ENCODE data around the gene TMEM200C. TPM values are rescaled to one million over a fixed set of nuclear protein-coding genes. Genes with fewer than 3 reads are reported as not detected.
"Not testable (repeated sequence)": the region's sequence is repeated elsewhere in the genome, so short reads cannot be mapped to it uniquely, and the experiment has no call there.

The TMEM200C gene
- total RNA-seq, 6 experiments from 2014 or later = 0.19 to 1.6 (median 1.1) TPM

GRCh38 chr18:5872886-5873285 lies 22.4 kb downstream of the TMEM200C start:
- H3K4me3 ChIP-seq = no peak overlapping the region
- ATAC-seq (no peak), DNase-seq (no peak)
- intact Hi-C loops (cut with DNase I) = loop anchor here (10.0 kb wide), 2 partner anchors 612 to 642 kb away; no protein-coding TSS in a partner anchor
- H3K9me3 ChIP-seq = no peaks in the 10 kb centered on the region
- no peak for TF ChIP-seq POLR2A (IDR thresholded peaks at IDR 0.05)
- TF ChIP-seq, protein P1, sequence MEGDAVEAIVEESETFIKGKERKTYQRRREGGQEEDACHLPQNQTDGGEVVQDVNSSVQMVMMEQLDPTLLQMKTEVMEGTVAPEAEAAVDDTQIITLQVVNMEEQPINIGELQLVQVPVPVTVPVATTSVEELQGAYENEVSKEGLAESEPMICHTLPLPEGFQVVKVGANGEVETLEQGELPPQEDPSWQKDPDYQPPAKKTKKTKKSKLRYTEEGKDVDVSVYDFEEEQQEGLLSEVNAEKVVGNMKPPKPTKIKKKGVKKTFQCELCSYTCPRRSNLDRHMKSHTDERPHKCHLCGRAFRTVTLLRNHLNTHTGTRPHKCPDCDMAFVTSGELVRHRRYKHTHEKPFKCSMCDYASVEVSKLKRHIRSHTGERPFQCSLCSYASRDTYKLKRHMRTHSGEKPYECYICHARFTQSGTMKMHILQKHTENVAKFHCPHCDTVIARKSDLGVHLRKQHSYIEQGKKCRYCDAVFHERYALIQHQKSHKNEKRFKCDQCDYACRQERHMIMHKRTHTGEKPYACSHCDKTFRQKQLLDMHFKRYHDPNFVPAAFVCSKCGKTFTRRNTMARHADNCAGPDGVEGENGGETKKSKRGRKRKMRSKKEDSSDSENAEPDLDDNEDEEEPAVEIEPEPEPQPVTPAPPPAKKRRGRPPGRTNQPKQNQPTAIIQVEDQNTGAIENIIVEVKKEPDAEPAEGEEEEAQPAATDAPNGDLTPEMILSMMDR (IDR thresholded peaks at IDR 0.05) = no peak
- H3K27me3 ChIP-seq = no peaks in the 10 kb centered on the region
- H3K36me3 ChIP-seq = no peaks in the 10 kb centered on the region
- no peak overlapping the region for H3K27ac ChIP-seq
- H3K4me1 ChIP-seq = no peaks in the 10 kb centered on the region
- 67% methylated on average over 3 of the region's 3 CpGs for WGBS (ENCODE audit: insufficient coverage, low coverage, low lambda C conversion rate, missing lambda C conversion rate)

DNA sequence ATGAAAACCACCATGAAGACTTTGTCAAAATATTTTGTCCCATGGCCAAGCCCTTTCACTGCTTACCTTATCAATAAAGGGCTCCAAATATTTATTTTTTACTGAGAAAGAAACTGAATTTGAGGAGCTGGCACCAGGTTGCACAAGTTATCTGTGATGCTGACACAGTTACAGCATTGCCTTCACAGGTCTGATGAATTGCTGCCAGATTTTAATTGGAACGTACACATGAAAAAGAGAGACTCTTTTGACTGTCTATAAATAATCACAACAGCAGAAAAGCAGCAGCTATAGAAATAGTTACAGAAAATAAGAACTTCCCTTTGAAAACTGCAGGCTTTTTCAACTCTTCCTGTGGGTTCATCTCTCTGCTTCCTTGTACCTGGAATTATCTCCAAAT lies 23.9 kb downstream of the TMEM200C start:
- no peak overlapping the region for H3K4me3 ChIP-seq
- H3K36me3 ChIP-seq = no peaks in the 10 kb centered on the region
- DNase-seq (no peak), ATAC-seq (no peak)
- TF ChIP-seq POLR2A (IDR thresholded peaks at IDR 0.05) = no peak
- intact Hi-C loops (cut with DNase I) = loop anchor here (10.0 kb wide), 2 partner anchors 613 to 643 kb away; no protein-coding TSS in a partner anchor
- no peak overlapping the region for H3K27ac ChIP-seq
- 25% methylated on average over 1 of the region's 1 CpG for WGBS (ENCODE audit: insufficient coverage, low coverage, low lambda C conversion rate, missing lambda C conversion rate)
- H3K27me3 ChIP-seq = no peaks in the 10 kb centered on the region
- H3K4me1 ChIP-seq = no peaks in the 10 kb centered on the region
- H3K9me3 ChIP-seq = no peaks in the 10 kb centered on the region

- TF ChIP-seq, protein P1 (IDR thresholded peaks at IDR 0.05) = peak; percentile 83 to 86 (median 84)
- TF ChIP-seq POLR2A (IDR thresholded peaks at IDR 0.05) = no peak
- Histone ChIP-seq H3K4me3 (no peak overlapping the region), H3K27ac (no peak overlapping the region), H3K9me3 (no peaks in the 10 kb centered on the region), H3K36me3 (no peaks in the 10 kb centered on the region), H3K4me1 (no peaks in the 10 kb centered on the region), H3K27me3 (no peaks in the 10 kb centered on the region)
- ATAC-seq (peak; percentile 96 to 99 (median 98)), DNase-seq (peak; percentile 51 to 74 (median 57))
- 45% methylated on average over 13 of the region's 13 CpGs for WGBS (ENCODE audit: insufficient coverage, low coverage, low lambda C conversion rate, missing lambda C conversion rate)
- intact Hi-C loops (cut with DNase I) = no loop called here
These were observed 27.0 kb downstream of the TMEM200C start for GRCh38 chr18:5868218-5868854.

DNA sequence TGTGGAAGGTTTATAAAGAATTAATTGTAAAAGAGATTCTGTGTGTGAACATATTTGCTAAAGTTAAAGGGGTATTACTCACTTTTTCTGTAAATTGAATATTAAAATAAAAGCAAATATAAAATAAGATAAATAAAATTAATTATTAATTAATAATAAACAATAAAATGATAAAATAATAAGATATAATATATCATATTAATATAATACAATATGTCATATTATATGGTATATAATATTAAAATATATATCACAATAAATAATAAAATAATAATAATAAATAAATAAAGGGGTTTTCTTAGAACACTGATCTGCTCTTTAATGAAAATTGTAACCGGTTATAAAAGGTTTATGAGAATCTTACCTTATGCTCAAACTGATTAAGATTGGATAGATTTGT lies 29.8 kb downstream of the TMEM200C start:
- no peaks in the 10 kb centered on the region for H3K27me3 ChIP-seq
- TF ChIP-seq, protein P1 (IDR thresholded peaks at IDR 0.05) = no peak
- TF ChIP-seq POLR2A (IDR thresholded peaks at IDR 0.05) = no peak
- no peak overlapping the region for H3K4me3 ChIP-seq
- H3K9me3 ChIP-seq = no peaks in the 10 kb centered on the region
- H3K4me1 ChIP-seq = no peaks in the 10 kb centered on the region
- H3K27ac ChIP-seq = no peak overlapping the region
- ATAC-seq (no peak), DNase-seq (no peak)
- WGBS (ENCODE audit: insufficient coverage, low coverage, low lambda C conversion rate, missing lambda C conversion rate) = 53% methylated on average over 1 of the region's 1 CpG
- H3K36me3 ChIP-seq = no peaks in the 10 kb centered on the region
- intact Hi-C loops (cut with DNase I) = no loop called here

DNA sequence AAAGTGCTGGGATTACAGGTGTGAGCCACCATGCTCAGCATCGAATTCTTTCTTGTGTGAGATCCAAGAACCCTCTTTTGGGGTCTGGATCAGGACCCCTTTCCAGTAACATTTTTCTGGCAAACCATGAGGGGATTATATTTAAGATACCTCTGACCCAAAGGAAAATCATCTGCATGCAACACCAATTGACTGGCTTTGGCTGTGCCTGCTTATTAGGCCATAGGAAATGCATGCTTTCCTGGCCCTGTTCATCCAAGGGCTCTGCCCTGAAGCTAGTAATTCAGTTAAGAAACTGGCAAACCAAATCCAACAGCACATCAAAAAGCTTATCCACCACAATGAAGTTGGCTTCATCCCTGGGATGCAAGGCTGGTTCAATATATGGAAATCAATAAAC lies 33.2 kb downstream of the TMEM200C start:
- DNase-seq; H3K36me3 ChIP-seq; H3K4me1 ChIP-seq; H3K27me3 ChIP-seq; H3K27ac ChIP-seq; H3K4me3 ChIP-seq; ATAC-seq; H3K9me3 ChIP-seq; intact Hi-C loops (cut with DNase I): not testable (repeated sequence)
- 44% methylated on average over 1 of the region's 1 CpG for WGBS (ENCODE audit: insufficient coverage, low coverage, low lambda C conversion rate, missing lambda C conversion rate)

Data from right lobe of liver (tissue), 6 donors.